CD4-positive, alpha-beta T cell treated with Interleukin-10 for 1 hour (primary cell): ENCODE measurements around the gene AMZ2.
"Not testable (repeated sequence)": the region's sequence is repeated elsewhere in the genome, so short reads cannot be mapped to it uniquely, and the experiment has no call there.

Source experiments
- DNase-seq: peaks from one replicate; pipeline ENCODE4 v3.0.0-alpha.2; 2020

AMZ2 gene

DNA sequence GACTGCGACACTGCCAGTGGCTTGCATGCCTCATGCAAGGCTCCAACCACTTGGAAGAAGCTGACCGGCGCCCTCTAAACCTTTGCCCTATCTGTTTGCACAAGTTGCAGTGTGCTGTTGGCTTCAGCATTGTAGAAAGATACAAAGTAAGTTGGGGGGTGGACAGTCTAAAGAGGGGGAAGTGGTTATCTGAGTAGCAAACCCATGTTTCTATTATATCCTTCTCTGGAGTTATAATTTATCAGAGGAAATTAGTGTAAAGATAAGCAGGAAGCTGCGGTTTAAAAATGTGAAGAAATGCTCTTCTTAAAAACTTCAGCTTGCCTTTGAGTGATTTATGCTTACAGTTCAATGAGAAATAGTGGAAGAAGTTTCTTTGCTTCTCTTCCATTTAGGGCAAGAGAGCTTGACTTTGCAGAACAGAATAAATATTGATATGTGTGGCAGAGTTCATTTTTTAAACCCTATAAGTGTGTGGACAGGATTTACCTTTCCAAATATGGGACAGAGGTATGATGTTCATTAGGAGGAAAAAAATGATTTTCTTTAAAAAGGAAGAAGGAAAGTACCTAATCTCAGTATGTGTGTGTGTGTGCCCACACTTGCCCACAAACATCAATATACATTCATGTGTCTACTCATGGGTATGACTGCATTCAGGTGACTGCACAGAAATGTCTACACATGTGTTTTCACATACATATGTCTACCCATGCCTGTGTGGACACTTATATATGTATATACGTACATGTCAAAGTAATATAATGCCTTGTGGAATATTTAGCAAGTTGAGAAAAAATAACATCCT is 8.1 kb downstream of the AMZ2 start:
- peak; percentile 64 for DNase-seq

DNA sequence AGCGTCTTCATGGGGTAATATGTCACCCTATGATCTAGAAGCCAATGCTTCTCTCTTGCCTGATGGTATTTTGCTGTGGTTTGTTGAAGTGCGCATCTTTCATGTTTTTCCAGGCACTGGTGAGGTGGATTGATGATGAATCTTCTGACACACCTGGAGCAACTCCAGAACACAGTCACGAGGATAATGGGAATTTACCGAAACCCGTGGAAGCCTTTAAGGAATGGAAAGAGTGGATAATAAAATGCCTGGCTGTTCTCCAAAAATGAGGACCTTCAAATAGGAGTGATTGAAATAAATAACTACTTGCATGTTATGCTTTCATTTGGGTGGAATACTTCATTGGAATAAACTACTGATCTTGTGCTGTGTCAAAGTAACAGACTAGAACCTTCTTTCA is 8.9 kb downstream of the AMZ2 start:
- DNase-seq = not testable (repeated sequence)

DNA sequence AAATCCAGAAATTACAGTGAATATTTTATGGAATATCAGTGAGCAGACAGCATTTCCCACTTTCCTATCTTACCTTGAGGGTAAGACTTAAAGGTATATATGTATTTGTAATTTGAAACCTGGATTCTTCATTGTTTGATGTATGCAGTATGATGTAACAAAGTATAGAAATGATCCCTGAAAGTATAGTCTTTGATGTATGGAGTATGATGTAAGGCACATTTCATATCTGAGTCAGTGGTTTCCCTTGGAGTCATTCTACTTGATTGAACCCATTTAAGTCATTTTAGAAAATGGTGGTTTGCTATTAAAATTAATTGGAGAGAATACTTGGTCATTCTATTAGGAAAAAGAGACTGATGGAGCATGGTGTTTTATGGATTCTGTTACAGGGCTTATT is 10.1 kb downstream of the AMZ2 start:
- DNase-seq = no peak

DNA sequence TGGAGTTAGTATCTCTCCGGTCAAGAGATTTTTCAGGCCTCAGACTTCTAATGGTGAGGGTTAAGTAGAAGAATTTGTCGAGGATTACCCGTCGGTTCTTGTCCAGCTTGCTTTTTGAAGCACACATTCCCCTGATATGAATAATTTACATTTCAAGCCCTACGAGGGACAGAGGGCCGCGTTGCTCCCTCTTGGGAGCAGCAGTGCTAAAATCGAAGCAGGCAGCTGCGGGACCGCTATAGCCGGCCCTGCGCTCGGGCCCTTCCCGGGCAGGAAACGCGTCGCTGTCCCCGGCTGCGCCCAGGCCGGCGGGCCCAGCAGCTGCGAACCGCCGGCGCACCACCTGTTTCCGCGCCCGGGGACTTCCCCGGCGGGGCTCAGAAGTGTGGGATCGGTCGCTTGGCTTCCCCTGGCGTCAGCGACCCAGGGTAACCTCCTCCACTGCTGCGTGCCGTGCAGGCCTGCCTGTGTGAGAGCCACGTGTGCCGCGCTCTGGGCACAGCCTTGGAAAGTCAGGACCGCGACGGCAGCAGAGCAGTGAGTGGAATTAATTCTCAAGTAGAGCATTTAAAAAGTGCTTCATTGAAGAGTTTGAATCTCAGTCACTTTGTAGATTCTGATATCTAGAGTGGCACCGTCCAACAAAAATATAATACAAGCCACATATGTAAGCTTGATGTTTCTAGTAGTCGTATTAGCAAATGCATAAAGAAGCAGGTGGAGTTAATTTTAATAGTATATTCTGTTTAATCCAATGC is 11.2 kb downstream of the AMZ2 start:
- peak; percentile 93 for DNase-seq

DNA sequence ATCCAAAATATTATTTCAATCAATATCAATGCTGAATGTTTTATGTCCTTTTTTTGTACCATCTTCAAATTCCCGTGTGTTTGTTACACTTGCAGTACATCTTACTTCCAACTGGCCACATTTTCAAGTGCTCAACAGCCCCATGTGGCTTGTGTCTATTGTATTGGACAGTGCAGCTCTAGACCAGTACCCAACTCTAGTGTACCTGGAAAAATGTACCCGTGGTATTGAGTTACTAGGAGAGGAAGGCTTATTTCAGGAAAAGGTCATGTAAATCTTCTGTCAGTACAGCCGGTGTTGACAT is 11.8 kb downstream of the AMZ2 start:
- DNase-seq = not testable (repeated sequence)

DNA sequence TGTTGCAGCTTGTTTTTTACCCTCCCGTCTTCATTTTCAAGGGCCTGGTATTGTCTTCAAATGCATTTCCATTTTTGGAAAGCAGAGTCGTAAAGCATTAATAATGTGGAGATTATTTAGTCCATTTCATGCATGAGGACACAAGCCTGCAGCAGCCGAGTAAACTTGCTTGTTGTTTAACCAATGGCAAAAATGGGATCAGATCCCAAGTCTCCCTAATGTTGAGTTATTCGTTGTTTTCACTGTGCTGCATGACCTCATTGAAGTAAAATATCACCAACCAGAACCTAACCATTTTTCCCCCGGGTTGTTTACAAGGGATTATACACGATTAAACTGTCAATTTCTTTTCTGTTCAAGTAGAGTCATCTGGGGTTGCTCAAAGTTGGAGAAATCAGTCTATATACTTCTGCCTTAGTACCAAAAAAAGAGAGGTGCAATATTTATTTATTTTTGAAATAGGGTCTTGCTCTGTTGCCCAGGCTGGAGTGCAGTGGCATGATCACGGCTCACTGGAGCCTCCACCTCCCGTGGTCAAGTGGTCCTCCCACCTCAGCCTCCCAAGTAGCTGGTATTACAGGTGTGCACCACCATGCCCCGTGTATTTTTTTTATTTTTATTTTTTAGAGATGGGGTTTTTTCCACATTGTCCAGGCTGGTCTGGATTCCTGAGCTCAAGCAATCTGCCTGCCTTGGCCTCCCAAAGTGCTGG is 12.4 kb downstream of the AMZ2 start:
- no peak for DNase-seq

DNA sequence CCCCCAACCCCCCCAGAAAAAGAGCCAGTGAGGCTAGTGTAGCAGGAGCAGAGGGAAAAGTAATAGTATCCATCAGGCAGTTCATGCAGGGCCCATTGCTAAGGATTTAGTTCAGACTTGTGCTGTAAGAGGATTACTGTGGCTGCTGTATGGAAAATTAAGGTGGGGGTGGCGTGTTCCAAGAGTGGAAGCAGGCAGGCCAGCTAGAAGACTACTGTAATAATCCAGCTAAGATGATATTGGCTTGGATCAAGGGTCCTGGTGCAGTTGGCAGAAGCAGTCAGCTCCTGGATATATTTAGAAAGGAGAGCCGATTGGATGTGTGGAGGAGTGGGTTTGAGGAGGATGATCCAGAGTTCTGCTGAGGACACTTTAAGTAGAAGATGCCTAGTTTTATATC is 14.6 kb downstream of the AMZ2 start:
- not testable (repeated sequence) for DNase-seq

DNA sequence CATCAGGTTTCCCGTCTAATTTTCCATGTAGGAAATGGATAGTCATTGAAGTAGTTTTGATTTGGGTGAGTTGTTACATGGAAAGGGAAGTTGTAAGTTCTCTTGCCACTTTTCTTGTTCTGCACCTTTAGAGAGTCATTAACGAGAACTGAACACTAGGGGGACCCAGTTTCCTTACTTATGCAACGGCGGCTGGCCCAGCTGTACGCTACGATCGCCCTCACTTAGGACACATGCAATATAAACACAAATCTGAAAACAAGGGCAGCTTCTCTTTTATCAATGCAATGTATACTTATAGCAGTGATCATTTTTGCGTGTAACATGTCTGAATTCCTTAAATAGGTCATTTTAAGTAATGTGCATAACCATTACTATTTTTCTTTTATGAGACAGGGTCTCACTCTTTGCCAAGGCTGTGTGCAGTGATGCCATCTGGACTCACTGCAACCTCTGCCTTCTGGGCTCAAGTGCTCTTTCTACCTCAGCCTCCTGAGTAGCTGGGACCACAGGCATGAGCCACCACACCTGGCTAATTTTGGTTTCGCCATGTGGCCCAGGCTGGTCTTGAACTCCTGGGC is 15.3 kb downstream of the AMZ2 start:
- peak; percentile 85 for DNase-seq

DNA sequence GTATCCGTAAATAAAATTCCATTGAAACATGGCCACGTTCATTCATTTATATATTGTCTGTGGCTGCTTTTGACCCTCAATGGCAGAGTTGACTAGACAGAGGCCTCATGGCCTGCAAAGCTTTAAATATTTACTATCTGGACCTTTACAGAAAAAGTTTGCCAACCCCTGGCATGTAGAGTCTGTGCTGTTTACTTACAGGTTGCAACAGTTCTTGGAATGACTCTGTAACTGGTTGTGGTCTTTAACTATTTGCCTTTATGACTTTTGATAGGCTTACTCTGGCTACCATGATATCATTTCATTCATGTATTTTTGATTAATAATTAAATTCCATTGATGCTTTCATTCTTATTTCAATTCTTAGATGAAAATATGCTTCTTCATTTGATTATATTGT is 18.0 kb downstream of the AMZ2 start:
- DNase-seq = not testable (repeated sequence)

DNA sequence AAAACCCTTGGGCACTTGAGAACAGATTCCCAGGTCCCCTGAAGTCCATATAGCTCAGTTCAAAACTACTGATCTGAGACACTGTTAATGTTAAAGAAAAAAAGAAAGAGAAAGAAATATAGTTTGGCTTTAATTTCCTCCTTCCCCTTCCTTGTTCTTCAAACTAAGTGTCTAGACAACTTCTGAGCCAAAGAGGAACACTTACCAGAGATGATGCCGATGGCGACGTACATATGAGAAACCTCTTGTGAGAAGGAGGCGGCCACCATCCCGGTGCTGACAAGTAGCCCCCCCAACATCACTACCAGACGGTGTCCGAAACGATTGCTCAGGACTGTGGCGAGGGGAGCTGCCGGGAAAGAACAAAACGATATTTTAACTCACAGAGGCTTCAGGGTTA is 25.9 kb downstream of the AMZ2 start:
- no peak for DNase-seq

DNA sequence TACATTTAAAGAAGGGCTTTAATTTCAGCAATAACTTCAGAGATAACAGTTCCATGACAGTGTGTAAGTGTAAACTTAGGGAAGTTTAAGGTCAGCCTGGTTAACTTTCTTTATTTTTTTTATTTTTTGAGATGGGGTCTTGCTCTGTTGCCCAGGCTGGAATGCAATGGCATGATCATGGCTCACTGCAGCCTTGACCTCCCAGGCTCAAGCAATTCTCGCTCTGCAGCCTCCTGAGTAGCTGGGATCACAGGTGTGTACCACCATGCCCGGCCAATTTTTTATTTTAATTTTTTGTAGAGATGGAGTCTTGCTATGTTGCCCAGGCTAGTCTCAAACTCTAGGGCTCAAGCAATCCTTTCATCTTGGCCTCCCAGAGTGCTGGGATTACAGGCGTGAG is 28.5 kb downstream of the AMZ2 start:
- DNase-seq = not testable (repeated sequence)

DNA sequence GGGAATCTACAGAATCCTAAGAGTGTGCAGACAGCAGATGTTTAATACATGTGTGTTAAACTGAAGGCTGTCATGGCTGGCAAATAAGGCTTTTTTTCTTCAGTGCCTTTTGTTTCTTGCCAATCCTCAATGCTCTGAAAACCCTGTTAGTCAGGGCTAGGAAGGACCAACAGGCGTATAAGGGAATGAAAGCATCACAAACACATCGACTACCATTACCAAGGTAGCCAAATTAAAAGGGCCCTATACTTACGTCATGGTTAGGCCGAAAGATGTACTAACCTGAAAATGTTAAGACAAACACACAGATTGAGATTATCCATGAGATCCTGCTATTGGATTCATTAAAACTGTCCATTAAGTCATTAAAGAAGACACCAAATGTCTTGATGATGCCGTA is 30.0 kb downstream of the AMZ2 start:
- DNase-seq = no peak

DNA sequence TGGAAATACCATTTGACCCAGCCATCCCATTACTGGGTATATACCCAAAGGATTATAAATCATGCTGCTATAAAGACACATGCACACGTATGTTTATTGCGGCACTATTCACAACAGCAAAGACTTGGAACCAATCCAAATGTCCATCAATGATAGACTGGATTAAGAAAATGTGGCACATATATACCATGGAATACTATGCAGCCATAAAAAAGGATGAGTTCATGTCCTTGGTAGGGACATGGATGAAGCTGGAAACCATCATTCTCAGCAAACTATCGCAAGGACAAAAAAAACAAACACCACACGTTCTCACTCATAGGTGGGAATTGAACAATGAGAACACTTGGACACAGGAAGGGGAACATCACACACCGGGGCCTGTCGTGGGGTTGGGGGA is 34.1 kb downstream of the AMZ2 start:
- not testable (repeated sequence) for DNase-seq

DNA sequence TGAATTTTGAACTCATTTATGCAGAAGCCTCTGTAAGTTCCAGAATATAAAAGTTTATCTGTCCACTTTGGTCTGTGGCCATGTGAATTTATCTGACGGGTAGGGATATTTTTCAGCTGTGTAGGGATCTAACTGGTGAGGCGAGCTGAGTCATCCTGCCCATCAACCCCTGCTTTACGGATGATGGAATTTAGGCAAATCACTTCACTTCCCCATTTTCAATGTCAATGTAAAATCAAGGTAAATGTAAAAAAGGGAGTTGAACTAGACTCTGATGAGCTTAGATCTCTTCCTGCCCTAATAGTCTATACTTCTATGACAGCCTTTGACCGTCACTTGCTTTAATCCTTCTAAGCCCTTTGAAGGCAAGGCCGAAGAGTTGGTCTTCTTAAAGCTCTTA is 40.5 kb downstream of the AMZ2 start:
- DNase-seq = no peak

DNA sequence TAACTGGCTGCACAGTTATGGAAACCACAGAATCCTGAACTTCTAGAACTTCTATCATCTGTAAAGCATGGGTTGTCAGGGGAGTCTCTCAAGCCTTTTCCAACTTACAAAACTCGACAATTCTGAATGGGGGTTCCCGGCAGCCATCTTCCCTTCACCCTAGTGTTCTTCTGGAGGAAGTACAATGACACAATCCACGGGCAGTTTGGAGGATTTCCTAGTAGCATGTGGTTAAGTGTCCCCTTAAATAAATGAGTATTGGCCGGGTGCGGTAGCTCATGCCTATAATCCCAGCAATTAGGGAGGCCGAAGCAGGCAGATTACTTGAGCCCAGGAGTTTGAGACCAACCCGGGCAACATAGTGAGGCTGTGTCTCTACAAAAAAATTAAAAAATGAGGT is 41.0 kb downstream of the AMZ2 start:
- peak; percentile 40 for DNase-seq

DNA sequence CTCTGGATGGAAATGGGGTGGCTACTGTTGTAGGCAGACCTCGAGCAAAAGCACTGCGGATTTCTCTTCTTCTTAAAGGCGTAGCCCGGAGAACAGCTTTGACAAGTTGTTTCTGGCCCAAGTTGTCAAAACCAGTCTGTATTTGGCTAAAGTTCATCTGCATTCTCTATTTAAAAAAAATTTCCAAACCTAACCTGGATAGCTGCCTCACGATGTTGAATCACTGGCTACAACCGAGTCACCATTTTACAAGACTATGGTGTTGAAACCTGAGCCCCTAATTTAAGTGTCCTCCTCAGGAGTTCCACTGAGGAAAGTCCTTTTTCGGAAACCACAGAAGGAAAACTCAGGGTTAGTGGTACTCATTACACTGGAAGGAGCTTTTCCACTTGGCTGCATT is 41.6 kb downstream of the AMZ2 start:
- no peak for DNase-seq

DNA sequence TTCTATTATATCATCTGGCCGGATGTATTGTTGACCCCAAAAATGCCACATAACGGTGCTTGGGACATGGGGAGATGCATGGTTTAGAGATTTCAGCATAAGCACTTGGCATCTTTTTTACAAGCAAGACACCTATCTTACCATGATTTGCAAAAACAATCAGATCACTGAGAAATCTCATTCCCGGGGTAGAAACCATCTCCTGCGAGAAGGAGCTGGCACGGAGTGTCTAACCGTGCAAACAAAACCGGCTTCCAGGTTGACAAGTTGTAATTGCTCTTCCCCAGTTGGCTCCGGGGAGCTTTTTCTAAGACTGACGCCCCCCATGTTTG is 42.1 kb downstream of the AMZ2 start:
- no peak for DNase-seq

DNA sequence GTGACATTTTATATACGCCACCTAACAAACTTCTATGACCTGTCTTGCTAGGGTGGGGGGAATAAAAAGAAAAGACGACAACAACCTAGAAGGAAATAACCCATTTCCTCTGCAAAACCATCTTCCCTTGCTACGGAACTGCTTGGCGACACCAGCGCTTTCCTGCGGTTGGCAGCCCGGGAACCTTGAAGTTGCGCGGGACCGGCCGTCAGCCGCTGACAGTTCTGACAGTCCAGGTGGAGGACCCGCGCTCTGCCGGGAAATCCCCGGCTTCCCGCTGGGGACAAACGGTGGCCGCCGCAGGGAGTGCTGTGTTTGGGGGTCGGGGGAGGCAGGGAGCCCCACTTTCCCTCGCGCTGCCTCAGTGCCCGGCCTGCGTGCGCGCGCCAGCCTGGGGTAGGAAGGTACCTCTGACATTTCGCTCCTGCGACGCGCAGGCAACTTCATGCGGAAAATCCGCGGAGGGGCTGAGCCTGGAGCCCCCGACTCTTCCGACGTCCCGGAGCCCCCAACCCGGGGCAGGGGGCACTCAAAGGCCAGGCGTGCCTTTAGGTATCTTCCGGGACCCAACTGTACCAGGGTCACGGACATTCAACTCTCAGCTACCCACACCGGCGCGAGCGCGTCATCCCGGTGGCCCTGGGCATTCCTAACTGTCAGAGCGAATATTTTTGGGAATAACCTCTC is 42.6 kb downstream of the AMZ2 start:
- peak; percentile 78 for DNase-seq

DNA sequence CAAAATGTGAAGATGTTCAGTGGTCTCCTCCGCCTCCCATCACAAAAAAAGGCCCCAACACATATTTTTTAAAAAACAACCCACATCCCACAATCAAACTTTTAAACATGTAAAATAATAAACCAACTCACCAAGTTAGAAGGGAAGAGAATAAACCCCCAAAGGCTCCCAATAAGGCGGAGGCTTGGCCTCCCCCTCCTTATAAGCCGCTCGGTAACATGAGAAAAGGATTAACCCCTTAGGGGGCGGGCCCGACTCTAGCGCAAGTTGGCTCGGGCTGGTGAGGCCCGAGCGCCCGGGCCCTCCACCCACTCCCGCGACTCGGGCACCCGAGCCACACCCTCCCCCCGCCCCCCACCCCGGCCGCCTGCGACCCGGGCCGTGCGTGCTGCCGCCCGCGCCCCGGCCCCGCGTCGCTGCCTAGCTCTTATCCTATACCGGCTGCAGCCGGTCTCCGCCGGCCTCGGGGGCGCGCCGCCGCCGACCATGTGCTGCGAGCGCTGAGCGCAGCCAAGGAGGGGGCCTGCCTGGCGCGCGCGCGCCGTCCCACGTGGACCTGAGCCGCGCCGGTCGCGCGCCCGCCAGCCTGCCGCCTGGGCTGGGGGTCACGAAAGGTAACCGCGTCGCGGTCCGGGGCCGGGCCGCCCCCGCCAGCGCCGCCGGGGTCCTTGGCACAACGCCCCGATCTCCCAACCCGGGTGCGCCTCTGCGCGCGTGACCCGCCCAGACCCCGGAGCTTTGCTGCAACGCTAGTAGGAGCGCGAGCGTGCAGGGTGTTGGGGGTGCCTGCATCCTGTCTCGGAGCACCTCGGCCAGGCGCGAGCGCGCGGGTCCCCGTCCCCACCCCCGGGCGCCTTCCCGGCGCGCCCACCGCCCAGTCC is 43.4 kb downstream of the AMZ2 start, which contains the start of the genes ARSG and SLC16A6:
ARSG (plus strand) TSS at position 541 of the 881 bp plus-strand sequence. CDS start 15,999 bp downstream, outside the sequence.
SLC16A6 (minus strand) TSS at position 173 of the 881 bp plus-strand sequence. CDS start 12,807 bp downstream, outside the sequence.
- DNase-seq = peak; percentile 85

DNA sequence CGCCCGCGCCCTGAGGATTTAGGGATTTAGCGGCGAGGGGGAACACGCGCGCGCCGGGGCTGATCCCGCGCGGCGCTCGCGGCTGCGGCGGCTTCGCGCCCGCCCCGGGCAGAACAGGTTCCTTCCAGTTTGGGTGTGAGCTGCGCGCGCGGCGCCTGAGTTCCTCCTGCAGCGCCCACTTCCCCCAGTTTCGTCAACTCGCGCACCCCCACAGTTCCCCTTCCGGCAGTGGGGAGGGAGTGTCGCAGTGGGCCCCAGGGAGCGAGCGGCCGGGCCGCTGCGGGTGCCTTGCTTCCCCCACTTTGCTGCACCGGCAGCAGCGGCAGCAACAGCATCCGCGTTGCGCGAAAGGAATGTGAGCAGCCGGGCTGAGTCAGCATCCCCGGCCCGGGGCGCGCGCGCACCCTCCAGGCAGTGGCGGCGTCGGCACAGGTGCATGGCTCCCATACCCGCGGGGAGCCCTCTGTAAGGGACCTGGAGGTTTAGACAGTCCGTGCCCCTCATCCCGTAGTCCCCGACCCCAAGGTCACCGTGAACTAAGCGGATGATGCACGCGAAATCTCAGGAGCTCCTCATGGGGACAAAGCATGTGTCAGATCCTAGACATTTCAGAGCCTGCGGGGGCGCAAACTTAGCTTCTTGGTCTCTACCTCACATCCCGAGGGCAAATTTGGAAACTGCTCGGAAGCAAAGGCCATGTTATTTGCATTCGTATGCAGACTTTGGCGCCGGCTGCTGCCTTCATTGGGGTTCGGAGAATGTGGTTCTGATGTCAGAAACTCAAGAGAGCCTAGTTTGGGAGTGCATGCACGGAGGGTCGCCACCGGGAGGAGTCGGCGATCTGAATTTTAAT is 44.2 kb downstream of the AMZ2 start:
- peak; percentile 95 for DNase-seq

DNA sequence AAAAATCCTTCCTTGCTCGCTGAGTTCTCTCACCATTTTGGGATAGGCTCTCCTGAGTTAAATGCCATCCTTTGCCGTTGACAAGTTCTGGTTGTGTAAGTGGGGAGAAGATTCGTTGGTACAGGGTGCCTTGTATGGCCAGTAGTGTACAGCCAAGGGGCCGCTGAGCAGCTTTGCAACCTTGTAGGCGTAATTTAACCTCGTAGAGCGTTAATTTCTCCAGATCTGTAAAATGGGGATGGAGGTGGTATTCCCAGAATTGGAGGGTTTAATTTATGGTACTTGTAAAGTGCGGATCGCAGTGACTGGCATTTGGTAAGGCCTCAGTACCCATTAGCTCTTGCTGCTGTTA is 44.8 kb downstream of the AMZ2 start:
- DNase-seq = no peak
